ENCODE measurements around the gene TSPEAR.

Gene TSPEAR

GRCh38 chr21:44547656-44548331 is 163.6 kb downstream of the TSPEAR start:
- DNase-seq (ENCODE audit: low read depth in 2 of 2): no peak

DNA sequence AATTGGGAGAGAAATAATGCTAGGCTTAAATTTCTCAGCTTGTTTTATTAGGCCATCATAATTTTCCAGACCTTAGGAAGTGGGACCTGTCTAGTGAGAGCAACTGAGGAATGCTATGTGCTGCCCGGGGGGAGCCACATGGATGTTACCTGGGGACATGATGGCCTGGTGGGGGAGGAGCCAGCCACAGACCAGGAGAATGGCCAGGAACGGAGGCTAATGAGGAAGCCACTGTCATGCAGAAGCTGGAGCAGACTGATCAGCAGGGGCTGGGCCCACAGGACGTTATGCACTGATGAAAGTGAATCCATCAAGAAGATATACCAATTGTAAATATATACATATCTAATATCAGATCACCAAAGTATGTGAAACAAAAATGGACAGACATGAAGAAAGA is 166.8 kb downstream of the TSPEAR start:
- no peak for DNase-seq (ENCODE audit: low read depth in 2 of 2)

DNA sequence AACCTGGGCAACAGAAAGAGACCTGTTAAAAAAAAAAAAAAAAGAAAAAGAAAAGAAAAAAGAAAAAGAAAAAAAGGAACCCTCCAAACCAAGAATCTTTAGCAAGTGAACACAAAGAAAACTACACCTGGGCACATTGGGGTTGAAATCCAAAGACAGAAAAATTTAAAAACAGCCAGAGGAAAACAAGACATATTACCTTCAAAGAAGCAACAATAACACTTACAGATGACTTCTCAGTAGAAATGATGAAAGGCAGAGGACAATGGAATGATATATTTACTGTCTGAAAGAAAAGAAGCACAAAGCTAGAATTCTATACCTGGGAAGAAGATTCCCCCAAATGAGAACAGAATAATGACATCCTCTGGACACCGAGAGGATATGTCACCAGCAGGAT is 168.7 kb downstream of the TSPEAR start:
- no peak for DNase-seq (ENCODE audit: low read depth in 2 of 2)

DNA sequence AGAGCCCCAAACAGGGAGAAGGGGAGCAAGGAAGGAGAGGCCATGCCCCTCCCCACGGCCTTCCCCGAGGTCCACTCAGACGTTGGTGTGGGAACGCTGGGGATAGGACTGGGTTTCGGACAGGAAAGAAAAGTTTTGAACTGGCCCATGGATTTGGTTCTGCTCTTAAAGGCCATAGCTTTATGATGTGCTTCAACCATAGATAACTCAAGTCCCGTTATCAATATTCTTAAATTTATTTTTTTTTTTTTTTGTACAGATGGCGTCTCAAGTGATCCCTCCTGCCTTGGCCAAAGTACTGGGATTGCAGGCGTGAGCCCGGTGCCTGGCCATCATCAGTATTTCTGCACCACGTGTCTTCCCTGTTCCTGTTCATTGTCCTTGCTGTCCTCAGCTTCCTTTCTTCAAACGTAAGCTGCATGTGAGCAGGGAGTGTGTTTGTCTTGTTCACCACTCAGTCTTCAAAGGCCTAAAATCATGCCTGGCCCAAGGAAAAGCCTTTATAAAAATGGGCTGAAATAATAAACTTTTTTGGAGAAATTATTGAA is 170.6 kb downstream of the TSPEAR start:
- DNase-seq (ENCODE audit: low read depth in 2 of 2): no peak

- no peak for DNase-seq (ENCODE audit: low read depth in 2 of 2)
These were observed 171.2 kb downstream of the TSPEAR start, which contains the start of gene KRTAP10-1 for GRCh38 chr21:44539991-44540666. Gene KRTAP10-1, minus strand, starts transcription at chr21:44540195. Its CDS starts 45 bp downstream, at chr21:44540150.

DNA sequence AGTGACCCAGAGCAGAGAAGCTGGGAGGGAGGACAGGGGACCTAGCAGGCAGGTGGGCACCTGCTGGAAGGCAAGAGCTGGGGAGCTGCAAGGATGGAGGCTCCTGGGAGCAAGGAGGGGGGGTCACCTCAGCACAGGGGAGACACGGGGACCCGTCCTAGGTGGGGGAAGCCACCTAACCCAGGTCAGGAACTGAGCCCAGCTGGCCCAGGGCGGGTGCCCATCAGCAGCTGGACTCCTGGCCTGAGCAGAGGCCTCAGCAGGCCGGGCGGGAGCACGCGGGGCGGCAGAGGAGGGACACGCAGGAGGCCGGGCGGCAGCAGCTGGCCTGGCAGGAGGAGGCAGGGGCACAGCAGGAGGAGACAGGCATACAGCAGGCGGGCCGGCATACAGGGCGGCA is 172.3 kb downstream of the TSPEAR start:
- DNase-seq (ENCODE audit: low read depth in 2 of 2): no peak

GRCh38 chr21:44537930-44538911 is 173.2 kb downstream of the TSPEAR start:
- no peak for DNase-seq (ENCODE audit: low read depth in 2 of 2)

- DNase-seq (ENCODE audit: low read depth in 2 of 2): no peak
These were observed 175.4 kb downstream of the TSPEAR start for GRCh38 chr21:44535963-44536362.

DNA sequence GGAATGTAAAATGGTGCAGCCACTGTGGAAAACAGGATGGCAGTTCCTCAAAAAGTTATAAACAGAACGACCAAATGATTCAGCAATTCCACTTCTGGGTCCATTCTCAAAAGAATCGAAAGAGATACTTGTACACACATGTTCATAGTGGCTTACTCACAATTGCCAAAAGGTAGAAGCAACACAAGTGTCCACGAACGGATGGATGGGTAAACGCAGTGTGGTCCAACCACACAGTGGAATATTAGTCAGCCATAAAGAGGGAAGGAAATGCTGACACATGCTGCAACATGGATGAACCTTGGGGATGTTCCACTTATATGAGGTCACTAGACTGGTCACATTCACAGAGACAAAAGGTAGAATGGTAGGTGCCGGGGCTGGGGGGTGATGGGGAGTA is 176.7 kb downstream of the TSPEAR start:
- no peak for DNase-seq (ENCODE audit: low read depth in 2 of 2)

DNA sequence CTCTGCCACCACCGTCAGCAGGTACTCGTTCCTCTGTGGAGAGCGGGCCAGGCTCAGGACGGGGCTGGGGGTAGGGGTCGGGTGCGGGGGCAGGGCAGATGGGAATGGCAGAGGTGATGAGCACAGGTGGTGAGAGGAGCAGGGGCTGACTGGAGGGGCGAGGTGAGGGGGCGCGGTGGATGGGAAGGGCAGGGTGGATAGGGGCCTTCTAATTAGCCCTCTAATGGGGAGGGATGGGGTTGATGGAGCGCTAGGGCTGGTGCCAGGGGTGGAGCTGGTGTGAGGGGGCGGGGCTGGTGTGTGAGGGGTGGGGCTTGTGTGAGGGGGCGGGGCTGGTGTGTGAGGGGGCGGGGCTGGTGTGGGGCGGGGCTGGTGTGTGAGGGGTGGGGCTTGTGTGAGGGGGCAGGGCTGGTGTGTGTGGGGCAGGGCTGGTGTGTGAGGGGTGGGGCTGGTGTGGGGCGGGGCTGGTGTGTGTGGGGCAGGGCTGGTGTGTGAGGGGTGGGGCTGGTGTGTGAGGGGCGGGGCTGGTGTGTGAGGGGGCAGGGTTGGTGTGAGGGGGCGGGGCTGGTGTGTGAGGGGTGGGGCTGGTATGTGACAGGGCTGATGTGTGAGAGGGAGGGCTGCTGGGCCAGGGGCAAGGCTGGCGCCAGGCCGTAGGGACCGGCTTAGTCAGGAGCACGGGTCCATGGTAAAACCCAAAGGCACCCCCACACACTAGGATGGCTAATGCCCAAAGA is 177.3 kb downstream of the TSPEAR start:
- DNase-seq (ENCODE audit: low read depth in 2 of 2): no peak

GRCh38 chr21:44533121-44533890 is 178.1 kb downstream of the TSPEAR start:
- no peak for DNase-seq (ENCODE audit: low read depth in 2 of 2)

- DNase-seq (ENCODE audit: low read depth in 2 of 2): no peak
These were observed 178.7 kb downstream of the TSPEAR start for GRCh38 chr21:44532712-44533111.

DNA sequence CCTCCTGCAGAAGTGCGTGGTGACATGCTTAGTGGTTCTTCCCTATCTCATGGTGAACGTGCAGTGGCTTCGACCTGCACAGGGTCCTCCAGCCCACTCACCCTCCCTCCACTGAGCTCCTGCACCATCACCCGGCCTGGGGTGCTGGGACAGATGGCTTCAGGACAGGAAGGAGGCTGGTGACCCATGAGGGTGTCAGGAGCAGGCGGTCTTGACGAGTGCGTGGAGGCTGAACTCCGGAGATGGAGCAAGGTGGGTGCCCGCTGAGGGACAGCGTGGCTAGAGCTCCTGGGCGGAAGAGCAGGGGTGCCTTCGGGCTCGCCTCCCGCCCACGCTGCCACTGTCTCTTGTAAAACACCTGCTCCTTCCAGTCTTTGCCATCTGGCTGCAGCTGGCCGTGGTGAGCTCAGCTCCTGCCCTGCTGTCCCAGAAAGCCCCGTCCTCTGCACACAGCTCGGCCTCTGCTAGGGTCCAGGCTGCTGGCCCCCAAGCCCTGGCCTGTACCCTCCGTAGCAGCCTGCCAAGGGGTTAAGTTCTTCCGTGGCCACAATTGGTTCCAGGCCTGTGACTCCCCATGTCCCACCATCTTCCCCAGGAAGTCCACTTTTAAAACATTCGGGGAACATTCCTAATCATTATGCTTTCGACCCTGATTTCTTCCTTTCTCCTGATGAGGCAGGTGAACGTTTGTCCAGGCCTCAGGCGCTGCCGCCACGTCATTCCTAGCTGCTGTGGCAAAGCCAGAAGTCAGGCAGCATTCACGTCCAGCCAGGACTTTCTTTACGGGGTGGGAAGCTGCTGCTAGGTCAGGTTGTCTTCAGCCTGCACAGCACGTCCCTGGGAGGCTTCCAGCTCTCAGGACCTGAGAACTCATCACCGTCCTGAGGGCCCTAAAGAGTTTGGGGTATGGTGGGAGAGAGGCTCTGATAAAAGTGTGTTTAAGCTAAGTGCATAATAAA is 179.5 kb downstream of the TSPEAR start:
- no peak for DNase-seq (ENCODE audit: low read depth in 2 of 2)

- DNase-seq (ENCODE audit: low read depth in 2 of 2): no peak
These were observed 180.3 kb downstream of the TSPEAR start for GRCh38 chr21:44530903-44531605.

DNA sequence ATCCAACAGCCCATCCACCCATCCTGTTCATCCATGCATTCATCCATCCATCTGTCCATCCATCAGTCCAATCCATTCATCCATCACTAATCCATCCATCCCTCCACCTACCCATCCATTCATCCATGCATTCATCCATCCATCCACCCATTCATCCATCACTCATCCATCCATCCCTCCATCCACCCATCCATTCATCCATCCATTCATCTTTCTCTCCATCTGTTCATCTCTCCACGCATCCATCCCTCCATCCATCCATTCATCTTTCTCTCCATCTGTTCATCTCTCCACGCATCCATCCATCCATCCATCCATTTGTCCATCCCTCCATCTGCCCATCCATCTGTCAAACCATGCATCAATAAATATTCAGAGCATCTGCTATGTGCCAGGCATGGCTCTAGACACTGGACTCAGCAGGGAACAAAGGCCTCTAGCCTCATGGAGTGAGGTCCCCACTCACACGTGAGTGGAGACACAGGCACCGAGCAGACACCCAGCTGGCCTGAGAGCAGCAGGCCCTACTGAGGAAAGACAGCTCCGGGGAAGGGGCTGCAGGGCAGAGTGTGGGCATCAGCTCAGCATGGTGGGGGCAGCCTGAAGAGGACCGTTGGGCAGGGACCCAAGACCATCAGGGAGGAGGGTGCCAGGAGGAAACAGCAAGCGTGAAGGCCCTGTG is 181.0 kb downstream of the TSPEAR start:
- DNase-seq (ENCODE audit: low read depth in 2 of 2): no peak

- DNase-seq (ENCODE audit: low read depth in 2 of 2): no peak
These were observed 181.8 kb downstream of the TSPEAR start for GRCh38 chr21:44529503-44530125.

DNA sequence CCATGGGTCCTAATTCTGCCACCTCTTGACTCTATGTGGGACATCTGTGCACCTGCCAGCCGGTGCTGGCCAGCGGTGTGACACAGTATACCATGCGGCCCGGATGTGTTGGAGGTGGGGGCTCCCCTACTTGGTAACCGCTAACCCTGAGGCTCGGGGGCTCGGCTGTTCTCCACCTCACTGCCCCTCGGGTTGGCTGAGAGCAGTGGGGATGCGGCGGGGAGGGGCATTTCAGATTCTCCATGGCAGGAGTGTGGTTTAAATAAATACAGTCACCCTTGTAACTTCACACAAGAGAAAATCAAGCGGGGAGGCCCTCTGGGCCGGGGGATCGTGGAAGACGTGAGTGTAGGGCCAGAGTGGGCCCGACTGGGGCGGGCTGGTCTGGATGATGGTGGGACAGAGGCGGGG is 182.4 kb downstream of the TSPEAR start:
- no peak for DNase-seq (ENCODE audit: low read depth in 2 of 2)

DNA sequence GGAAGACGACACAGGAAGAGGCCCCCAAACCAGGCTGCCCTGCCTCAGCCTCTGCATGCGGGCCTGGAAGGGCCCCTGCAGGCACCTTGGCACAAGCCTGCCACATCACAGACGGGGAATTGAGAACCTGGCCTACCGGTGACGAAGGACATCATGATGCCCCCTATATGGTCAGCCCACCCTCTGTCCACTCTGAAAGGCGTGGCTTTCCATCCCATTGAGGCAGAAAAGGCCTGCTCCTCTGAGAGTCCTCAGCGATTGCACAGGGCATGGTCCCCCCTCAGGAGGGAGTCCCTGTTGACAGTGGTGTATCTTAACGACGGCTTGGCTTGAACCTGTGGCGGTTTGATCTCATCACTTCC is 182.8 kb downstream of the TSPEAR start:
- DNase-seq (ENCODE audit: low read depth in 2 of 2): no peak
